ENCODE data around the gene BACH2.
"Not testable (repeated sequence)": the region's sequence is repeated elsewhere in the genome, so short reads cannot be mapped to it uniquely, and the experiment has no call there.

BACH2 gene

DNA sequence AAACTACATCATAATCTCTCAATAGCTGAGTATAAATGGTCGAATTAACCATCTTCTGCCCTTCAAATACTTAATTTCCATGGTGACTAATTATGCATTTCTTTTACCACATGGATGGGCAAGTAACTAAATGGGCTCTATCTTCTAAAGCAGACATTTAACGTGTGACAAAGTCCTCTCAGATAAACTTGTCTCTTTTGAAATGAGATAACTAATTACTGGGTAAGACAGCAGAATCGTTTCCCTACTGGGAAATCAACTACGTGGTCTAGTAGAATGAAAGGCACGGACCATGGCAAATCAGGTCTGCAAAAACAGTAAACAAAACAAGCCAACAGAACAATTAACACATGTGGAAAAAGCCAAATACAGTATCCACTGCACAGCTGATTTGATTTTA, 137.7 kb downstream of the BACH2 start:
- no peak for DNase-seq (ENCODE audit: low read depth in 2 of 2)

DNA sequence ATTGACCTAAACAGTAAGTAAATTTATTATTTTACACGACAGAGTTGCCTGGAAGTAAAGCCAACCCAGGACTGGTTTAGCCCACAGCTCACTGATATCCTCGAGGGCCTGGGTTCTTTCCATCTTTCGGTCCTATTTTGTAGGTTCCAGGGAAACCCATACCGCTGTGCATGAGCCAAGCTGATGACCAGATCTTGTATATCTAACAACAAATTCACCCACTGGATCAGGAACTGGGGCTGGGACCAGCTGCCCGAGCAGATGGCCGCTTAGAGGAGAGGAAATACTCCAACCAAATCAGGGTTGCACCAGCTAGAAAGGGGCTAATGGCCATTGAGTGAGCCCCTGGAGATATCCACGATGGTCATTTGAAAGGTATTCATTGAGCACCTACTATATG, 139.2 kb downstream of the BACH2 start:
- DNase-seq (ENCODE audit: low read depth in 2 of 2), result no peak

DNA sequence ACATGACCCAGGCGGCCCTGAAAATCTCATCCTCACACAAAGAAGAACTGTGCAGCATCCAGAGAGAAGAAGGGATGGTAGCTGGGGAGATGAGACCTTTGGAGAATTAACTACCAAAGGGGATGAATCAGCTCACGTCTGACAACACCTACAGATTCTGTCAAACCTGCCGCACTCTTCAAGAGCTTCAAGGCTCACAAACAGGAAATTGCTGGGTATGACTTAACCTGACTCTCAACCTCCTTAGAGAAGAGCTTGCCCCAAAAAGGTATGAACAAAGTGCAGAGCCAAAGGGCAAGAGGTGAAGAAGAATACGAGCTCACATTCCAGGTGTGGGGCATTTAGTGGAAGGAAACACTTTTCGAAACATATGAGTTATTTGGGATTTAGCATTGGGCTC, 139.8 kb downstream of the BACH2 start:
- DNase-seq (ENCODE audit: low read depth in 2 of 2), result no peak

DNA sequence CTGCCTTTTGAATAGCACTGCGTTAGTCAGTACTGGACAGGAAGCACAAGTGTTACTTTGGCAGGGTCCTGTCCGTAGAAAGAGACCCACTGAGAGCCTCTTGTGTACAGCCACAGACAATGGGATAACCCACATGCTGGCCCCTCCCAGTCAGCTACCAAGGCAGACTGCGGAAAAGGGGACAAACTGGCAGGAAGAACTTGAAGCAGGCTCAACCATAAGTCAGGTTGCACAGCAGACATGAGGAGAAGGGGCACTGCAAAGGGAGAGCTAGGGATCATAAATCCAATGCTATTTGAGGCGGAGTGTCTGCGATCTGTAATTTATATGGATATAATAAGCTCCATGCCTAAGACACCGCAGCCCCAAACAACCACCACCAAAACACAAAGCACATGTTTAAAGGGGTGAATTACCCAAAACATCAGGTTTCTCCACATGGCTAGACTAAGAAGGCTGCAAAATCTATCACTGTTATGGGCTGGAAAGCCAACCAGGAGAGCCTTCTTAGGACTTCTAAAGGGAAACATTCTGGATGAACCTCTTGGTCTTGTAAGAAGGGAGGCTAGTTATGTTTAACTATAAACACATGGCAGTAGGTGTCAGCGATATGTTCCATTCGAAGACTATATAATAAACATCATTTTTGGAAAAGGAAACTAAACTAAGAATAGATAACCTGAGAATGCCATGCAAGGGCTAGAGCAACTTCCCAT, 141.7 kb downstream of the BACH2 start:
- DNase-seq (ENCODE audit: low read depth in 2 of 2), result no peak

DNA sequence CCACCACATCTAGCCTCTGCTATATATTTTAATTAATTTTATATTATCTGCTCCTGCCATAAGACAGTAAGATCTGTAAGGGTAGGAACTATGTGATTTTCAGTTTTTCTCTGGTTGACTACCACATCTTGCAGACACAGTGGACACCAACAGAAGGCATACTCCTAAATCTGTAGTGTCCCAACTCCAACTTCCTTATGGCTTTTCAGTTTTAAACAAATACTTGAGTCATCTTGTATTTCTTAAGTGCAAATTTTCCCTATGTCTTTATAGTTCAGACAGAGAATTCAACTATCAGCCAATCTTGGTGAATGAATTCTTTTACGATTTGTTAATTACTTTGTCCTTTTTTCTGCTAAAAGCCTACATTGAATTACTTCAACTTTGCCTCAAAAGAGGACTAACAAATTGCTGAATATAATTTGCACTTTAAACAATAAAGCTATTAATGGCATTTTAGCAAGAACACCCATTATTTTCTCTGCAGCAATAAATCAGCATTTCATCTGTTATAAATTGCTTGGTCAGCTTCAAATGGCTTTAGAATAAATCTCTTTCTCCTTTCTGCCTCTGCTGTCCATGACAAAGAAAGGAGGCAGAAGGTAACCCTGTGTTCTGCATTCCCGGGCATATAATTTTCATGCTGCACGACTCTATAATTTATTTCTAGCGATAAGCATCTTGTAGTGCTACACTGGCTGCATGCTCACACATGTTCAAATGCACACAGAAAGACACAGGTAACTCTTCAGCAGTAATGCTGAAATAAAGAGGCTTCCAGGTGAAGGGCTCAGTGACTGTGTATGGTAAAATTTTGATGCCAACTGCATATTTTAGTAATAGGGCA, 144.8 kb downstream of the BACH2 start:
- no peak for DNase-seq (ENCODE audit: low read depth in 2 of 2)

GRCh38 chr6:90149280-90149679, 147.4 kb downstream of the BACH2 start:
- no peak for DNase-seq (ENCODE audit: low read depth in 2 of 2)

DNA sequence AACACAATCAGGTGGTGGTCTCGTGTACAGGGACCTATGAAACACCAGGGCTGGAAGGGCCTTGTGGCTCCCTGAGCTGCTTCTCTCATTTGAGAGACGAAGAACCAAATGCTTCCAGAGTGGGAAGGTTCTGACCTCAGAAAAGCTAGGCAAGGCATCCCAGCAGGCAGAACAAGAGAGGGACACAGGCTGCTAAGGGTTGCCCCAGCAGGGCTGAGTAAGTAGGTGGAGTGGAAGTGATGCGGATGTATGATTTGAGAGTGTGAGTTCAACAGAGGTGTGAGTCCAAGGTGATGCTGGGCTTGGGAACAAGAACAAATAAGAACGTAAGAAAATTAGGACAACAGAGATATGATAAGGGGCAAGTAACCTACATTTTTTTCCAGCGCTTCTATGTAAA, 147.8 kb downstream of the BACH2 start:
- no peak for DNase-seq (ENCODE audit: low read depth in 2 of 2)

DNA sequence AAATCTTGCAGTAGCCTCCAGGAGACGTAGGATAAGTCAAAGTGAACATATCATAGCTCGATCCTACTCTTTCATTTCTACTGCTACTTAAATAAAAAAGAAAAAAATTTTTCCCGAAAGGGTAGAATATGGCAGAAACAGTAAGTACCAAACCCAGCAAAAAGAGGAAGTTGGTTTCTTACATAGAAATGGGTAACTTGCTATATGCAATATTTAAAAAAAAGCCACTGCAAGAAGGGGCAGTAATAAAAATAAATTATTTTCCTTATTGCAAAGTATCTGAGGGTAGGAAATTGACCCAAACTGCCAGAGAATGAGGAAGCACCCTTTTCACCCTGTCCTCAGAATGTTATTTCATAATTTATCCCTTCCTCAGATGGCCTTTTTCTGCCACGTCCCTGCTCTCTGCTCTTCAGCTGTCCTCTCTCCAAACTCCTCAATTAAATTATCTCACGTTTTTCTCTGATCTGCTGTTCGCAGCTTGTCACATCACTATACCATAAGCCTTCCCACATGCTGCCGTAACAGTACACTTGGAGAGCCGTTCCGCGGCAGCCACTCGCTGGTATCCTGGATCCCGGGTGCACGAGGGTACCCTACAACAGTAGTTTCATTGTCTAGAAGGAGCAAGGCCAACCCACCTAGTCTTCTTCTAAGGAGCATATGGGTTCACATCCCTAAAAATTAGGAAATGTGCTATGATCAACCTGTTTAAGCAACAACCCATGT, 149.6 kb downstream of the BACH2 start:
- no peak for DNase-seq (ENCODE audit: low read depth in 2 of 2)

GRCh38 chr6:90146024-90146423, 150.6 kb downstream of the BACH2 start:
- no peak for DNase-seq (ENCODE audit: low read depth in 2 of 2)

DNA sequence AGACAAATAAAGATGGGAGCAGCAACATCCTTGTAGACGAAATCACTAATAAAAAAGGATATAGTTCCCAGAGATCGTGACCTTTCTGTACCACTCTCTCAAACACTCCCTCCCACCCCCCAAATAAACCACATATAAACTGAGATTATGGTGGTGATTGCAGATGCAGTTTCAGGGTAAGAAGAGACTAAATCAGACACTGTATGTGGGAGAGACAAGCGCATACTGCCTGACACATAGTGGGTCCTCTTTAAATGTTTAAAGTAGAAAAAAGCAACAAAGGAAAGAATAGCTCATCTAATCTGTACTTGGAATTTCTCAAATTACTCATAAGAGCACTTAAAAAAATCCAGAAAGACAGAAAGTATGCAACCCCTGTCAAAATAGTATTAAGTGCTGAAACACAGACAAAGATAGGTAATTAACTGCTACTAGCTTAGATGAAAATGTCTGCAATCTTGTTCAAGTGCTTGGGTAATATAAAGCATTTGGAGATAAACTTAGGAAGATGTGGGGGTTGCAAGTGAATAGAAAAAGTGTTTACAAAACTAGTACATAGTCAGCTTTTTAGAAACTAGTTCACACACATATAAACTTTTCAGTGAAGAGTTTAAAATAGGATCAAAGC, 151.6 kb downstream of the BACH2 start:
- DNase-seq (ENCODE audit: low read depth in 2 of 2), result no peak

DNA sequence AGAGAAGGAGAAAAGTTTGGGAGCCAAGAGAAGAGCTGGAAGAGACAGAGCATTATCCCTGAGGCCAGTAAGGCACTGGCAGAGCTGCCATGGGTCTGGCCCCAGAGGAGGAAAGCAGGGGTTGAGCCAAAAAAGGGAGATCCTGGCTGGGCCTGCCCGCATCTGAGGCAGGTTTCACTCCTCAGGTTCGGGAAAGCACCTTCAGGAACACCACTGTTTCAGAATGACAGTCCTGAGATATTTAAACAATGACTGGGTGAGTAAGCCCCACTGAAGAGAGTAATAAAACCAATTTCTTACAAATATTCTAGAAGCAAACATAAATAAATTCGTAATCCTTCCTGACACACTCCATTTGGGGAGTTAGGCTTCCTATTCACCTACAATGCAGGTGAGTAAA, 152.2 kb downstream of the BACH2 start:
- peak; percentile 47 to 48 for DNase-seq (ENCODE audit: low read depth in 2 of 2)

- DNase-seq (ENCODE audit: low read depth in 2 of 2), result no peak
Observed at GRCh38 chr6:90140683-90141082, 156.0 kb downstream of the BACH2 start.

DNA sequence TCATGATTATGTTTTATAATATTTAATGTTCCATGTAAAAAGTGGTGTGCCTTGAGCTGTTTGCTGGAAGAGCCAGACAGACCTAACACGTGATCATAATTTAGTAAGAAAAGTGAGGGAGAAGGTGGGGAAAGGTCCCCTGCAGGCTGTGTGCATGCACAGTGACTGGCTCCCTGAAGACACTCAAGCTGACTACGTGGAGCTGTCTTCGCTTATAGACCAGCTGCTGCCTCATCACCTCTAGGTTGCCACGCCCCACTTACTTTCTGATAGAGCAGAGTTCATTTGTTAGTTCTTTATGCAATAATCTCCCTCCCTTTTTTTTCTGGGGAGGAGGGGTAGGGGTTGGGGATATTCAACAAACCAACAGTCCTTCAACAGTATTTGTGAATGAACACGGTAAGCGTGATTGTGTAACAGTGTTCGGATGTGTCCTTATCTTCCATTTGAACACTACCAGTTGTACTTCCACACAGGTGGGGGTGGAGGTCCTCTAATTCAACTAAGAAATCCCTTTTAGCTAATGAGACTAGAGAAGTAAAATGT, 157.3 kb downstream of the BACH2 start:
- no peak for DNase-seq (ENCODE audit: low read depth in 2 of 2)

DNA sequence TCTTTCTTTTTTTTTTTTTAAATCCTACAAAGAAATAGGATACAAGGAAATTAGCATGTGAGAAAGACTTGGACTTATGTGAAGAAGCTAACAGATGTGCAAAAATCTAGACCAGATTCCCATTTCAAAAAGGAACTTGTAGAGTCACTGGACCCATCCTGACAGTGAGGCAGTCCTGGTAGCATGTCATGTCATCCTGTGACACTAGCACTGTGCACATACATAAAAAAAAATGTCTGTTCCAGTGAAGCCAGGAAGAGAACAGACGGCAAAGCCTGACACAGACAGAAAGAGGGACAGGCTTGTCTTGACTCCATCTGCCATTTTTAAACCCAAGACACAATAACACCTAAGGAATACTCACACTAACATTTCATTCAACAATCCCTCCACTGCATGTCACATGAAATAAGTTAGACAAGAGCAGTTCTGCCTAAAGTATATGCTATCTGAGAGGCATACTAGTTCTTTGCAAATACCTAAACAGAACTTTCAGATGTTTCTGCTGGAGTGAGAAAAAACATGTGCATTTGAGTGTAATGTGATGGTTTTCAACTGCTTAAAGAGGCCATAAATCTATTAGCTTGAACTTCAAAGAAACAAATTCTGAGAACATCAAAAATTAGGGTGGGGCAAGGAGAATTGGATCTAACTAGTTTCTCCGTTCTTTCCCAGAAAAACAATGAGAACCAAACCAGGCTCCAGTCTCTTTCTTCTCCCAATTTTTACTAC, 159.6 kb downstream of the BACH2 start:
- DNase-seq (ENCODE audit: low read depth in 2 of 2), result no peak

DNA sequence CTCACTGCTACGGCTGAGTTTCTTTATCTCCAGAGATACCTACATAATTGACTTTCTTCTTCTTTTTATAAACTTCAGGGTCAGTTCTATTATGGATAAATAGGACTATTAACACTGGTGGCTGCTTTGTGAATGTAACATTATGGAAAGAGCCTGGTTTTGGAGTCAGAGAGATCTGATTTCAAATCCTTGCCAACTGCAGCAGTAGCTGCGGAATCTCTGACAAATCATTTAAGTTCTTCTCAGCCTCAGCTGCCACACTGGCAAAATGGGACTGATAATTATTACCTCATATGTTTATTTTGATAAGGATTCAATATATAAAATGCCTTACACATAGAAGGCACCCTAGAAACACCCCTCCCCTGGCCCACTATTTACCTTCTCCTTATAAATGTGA, 160.5 kb downstream of the BACH2 start:
- no peak for DNase-seq (ENCODE audit: low read depth in 2 of 2)

DNA sequence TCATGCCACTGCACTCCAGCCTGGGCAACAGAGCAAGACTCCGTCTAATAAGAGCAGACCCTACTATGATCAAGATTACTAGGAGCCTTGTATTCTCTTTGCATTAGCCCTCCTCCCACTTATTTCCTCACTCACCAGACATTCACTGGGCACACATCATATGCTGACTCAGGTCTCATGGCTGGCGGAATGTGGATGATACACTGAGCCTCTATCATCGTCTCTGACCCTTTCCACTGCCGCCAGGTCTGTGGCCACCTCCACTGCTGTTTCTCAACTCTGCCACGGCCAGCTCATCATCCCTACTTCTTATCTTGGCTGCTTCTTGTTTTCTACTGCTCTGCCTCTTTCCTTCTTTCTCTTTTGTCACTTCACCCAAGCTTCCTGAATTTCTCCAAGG, 161.0 kb downstream of the BACH2 start:
- no peak for DNase-seq (ENCODE audit: low read depth in 2 of 2)

GRCh38 chr6:90133664-90134063, 163.0 kb downstream of the BACH2 start:
- not testable (repeated sequence) for DNase-seq (ENCODE audit: low read depth in 2 of 2)

DNA sequence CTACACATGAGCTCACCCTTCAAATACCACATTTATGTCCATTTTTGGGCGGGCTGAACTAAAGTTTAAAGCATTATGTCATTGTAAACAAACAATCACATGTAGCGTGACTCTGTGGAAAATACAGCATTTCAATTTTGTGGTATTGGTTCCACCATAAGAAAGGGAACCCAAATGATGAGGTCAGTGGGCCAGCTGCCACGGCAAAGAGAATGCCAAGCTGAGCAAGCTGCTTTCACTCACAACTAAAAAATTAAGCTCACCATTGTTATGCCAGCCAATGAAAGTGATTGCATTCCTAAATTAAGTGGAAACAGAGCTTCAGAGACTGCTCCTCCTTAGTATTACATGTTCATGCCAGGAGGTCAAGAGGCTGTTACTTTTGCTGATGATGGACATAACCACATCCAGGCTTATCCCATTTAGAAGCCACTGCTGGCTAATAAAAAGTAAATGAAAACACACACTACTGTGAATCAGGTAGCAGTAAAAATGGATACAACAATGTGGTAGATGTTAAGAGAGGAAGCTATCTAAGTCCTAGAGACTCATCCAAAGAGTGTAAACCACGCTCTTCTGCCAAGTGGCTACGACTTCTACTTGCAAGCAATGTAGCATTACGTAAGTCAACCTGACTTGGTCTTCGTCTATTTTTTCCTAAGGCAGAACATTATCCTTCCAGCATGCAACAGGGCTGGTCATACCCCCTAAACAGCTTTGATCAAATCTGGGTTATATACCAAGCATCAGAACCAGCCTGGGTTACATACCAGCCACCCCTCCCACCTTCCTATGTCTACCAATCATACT, 164.8 kb downstream of the BACH2 start:
- no peak for DNase-seq (ENCODE audit: low read depth in 2 of 2)

- no peak for DNase-seq (ENCODE audit: low read depth in 2 of 2)
Observed at GRCh38 chr6:90131125-90131524, 165.5 kb downstream of the BACH2 start.

- not testable (repeated sequence) for DNase-seq (ENCODE audit: low read depth in 2 of 2)
Observed at GRCh38 chr6:90128687-90129086, 168.0 kb downstream of the BACH2 start.
